Measurements from ENCODE around the gene UROS.

Gene UROS

GRCh38 chr10:125757742-125758141, 65.3 kb downstream of the UROS start:
- no peak for TF ChIP-seq CTCF (IDR thresholded peaks at IDR 0.05; ENCODE audit: control insufficient read depth, extremely low read depth, insufficient read depth)
- no peak overlapping the region for H3K4me3 ChIP-seq (ENCODE audit: low read depth, low read length)
- DNase-seq (ENCODE audit: low read depth) = no peak

DNA sequence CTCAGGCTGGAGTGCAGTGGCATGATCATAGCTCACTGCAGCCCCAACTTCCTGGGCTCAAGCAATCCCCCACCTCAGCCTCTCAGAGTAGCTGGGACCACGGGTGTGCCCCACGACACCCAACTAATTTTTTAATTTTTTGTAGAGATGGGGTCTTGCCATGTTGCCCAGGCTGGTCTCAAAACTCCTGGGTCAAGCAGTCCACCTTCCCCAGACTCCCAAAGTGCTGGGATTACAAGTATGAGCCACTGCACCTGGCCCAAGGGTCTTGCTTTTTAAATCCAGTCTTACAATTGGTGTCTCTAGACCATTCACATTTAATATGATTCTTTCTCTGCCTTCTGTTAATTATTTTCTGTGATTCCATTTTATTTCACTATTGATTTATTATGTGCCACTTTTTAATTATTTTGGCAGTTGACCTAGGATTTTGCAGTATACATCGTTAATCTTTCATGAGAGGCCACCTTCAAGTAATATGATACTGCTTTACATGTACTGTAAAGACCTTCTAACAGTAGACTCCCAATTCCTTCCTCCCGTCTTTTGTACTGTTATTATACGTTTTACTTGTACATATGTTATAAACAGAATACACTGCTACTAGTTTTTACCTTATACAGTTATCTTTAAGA, 66.1 kb downstream of the UROS start:
- no peak for TF ChIP-seq CTCF (IDR thresholded peaks at IDR 0.05; ENCODE audit: control insufficient read depth, extremely low read depth, insufficient read depth)
- peak; percentile 31 for DNase-seq (ENCODE audit: low read depth)
- peak overlapping the region; percentile 31 for H3K4me3 ChIP-seq (ENCODE audit: low read depth, low read length)

DNA sequence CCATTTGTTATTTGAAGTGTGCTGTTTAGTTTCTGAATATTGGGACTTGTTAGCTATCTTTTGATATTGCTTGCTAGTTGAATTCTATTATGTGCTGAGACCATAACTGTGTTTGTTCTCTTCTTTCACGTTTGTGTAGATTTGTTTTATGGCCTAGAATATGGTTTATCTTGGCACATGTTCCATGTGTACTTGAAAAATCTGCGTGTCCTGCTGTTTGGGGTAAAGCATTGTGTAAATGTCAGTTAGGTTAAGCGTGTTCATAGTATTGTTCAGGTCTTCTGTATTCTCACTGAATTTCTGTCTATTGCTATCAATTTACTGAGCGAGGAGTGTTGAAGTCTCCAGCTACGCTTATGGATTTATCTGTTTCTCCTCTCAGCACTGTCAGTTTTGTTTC, 66.9 kb downstream of the UROS start:
- H3K4me3 ChIP-seq (ENCODE audit: low read depth, low read length) = peak overlapping the region; percentile 31
- peak; percentile 93 for DNase-seq (ENCODE audit: low read depth)
- TF ChIP-seq CTCF (IDR thresholded peaks at IDR 0.05; ENCODE audit: control insufficient read depth, extremely low read depth, insufficient read depth) = no peak

DNA sequence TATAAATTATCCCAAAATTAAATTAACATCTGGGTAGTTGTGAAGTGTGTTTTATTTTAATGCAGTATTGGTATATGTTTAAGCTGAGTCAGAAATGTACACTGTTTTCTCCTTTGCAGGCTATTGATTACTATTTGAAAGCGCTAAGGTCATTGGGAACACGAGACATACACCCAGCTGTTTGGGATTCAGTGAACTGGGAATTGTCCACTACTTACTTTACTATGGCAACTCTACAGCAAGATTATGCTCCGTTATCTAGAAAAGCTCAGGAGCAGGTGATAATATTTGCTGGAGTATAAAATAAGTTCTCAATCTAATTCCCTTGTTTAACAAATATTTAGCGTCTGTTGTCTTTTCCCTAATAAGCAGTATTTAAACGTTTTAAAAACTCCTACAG, 75.6 kb downstream of the UROS start:
- no peak overlapping the region for H3K4me3 ChIP-seq (ENCODE audit: low read depth, low read length)
- no peak for DNase-seq (ENCODE audit: low read depth)
- TF ChIP-seq CTCF (IDR thresholded peaks at IDR 0.05; ENCODE audit: control insufficient read depth, extremely low read depth, insufficient read depth) = no peak

DNA sequence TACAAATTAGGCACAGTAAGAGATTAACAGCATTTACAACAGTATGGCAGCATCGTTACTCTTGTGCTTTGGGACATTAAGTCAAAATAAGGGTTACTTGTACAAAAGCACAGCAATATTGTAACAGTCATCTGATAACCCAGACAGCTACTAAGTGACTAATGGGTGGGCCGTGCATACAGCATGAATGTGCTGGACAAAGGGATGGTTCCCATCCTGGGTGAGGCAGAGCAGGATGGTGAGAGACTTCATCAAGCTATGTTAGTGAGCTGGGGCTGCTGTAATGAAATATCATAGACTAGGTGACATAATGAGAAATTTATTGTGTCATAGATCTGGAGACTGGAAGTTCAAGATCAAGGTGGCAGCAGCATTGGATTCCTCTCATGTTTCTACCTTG, 78.1 kb downstream of the UROS start:
- TF ChIP-seq CTCF (IDR thresholded peaks at IDR 0.05; ENCODE audit: control insufficient read depth, extremely low read depth, insufficient read depth) = no peak
- DNase-seq (ENCODE audit: low read depth) = no peak
- H3K4me3 ChIP-seq (ENCODE audit: low read depth, low read length) = no peak overlapping the region

DNA sequence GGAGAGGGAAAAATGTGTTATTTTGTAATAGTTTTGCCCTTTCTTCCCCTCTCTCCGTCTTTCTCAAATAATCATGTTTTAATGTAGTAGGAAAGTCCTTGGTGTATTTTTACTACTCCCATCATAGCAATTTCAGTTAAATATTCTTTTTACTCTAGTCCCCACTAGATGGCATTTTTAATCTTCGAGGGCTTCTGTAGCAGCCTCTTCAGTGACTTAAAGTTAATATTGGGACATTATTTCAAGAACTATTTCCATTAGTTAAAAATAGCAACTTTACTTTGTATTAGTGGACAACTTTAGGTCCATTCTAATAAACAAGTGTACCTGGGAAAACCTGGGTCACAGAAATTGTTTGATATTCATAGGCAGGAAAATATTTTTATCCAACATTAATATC, 80.6 kb downstream of the UROS start:
- no peak for DNase-seq (ENCODE audit: low read depth)
- peak; percentile 24 for TF ChIP-seq CTCF (IDR thresholded peaks at IDR 0.05; ENCODE audit: control insufficient read depth, extremely low read depth, insufficient read depth)
- H3K4me3 ChIP-seq (ENCODE audit: low read depth, low read length) = no peak overlapping the region

- no peak for DNase-seq (ENCODE audit: low read depth)
- no peak for TF ChIP-seq CTCF (IDR thresholded peaks at IDR 0.05; ENCODE audit: control insufficient read depth, extremely low read depth, insufficient read depth)
- H3K4me3 ChIP-seq (ENCODE audit: low read depth, low read length) = no peak overlapping the region
Measured at GRCh38 chr10:125739994-125740679, 82.9 kb downstream of the UROS start.

Data from LNCaP clone FGC (cell line).